Ishikawa (cell line): Measurements from ENCODE around the gene MAK.

ENCODE experiments used
- CEBPB ChIP-seq: IDR thresholded peaks from 2 replicates; pipeline ENCODE4 v1.6.1; 2012
- CREB1 ChIP-seq: IDR thresholded peaks from 2 replicates; pipeline ENCODE4 v1.6.1; 2012; ENCODE audit warnings: low read depth
- EGR1 ChIP-seq: IDR thresholded peaks from 2 replicates; pipeline ENCODE4 v1.6.1; 2012
- EP300 ChIP-seq: IDR thresholded peaks from 2 replicates; pipeline ENCODE4 v1.6.1; 2012; ENCODE audit warnings: borderline replicate concordance
- FOXM1 ChIP-seq: IDR thresholded peaks from 2 replicates; pipeline ENCODE4 v1.6.1; 2012; ENCODE audit warnings: low read depth, borderline replicate concordance
- MAX ChIP-seq: IDR thresholded peaks from 2 replicates; pipeline ENCODE4 v1.6.1; 2012
- NFIC ChIP-seq: IDR thresholded peaks from 2 replicates; pipeline ENCODE4 v1.6.1; 2012
- RAD21 ChIP-seq: IDR thresholded peaks from 2 replicates; pipeline ENCODE4 v1.6.1; 2012; ENCODE audit warnings: low read depth
- REST ChIP-seq: IDR thresholded peaks from 2 replicates; pipeline ENCODE4 v1.6.1; 2012; ENCODE audit warnings: low read depth, mild to moderate bottlenecking
- TAF1 ChIP-seq: IDR thresholded peaks from 2 replicates; pipeline ENCODE4 v1.6.1; 2012; ENCODE audit warnings: low read depth, mild to moderate bottlenecking
- TEAD4 ChIP-seq: IDR thresholded peaks from 2 replicates; pipeline ENCODE4 v1.6.1; 2012
- YY1 ChIP-seq: IDR thresholded peaks from 2 replicates; pipeline ENCODE4 v1.6.1; 2012; ENCODE audit warnings: low read depth
- ZBTB7A ChIP-seq: IDR thresholded peaks from 2 replicates; pipeline ENCODE4 v1.6.1; 2012; ENCODE audit warnings: low read depth

GRCh38 chr6:10824297-10824696 lies 14.0 kb downstream of the MAK start:
- TF ChIP-seq CEBPB: no peak
- TF ChIP-seq NFIC: no peak
- TF ChIP-seq MAX: no peak
- no peak for TF ChIP-seq TAF1
- no peak for TF ChIP-seq YY1
- TF ChIP-seq EP300: no peak
- TF ChIP-seq ZBTB7A: no peak
- TF ChIP-seq EGR1: no peak
- no peak for TF ChIP-seq REST
- no peak for TF ChIP-seq CREB1
- TF ChIP-seq FOXM1: no peak
- TF ChIP-seq TEAD4: no peak
- no peak for TF ChIP-seq RAD21
